ENCODE measurements around the gene LHX3. TPM values are rescaled to one million over a fixed set of nuclear protein-coding genes. Genes with fewer than 3 reads are reported as not detected.

Gene LHX3
- total and polyA plus RNA-seq, 2 donors (not counting 1 experiment from before 2014, with no cell fraction given) = 0.07 to 0.30 TPM

DNA sequence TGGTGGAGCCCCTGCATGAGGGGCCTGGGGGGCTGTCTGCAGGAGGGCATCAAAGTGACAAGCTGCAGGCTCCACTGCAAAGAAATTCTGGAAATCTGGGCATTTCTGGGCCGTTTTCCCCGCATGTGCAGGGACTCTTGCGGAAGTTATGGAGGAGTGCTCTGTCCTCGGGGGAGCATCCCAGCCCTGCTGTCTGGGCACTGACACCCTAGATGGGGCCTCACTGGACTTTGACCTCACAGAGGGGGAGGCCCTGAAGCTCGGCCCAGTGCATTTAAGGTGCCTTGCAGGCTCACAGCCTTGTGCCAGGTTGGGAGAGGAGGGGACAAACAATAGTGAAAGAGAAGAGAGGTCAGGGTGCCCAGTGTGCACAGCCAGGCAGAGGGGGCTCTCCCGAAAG, 35.4 kb downstream of the LHX3 start:
- H3K27ac ChIP-seq (ENCODE audit: low read length in 2 of 2) = no peak overlapping the region
- H3K4me3 Mint-ChIP-seq = no peak overlapping the region
- intact Hi-C loops (cut with micrococcal nuclease) = no loop called here
- H3K4me1 Mint-ChIP-seq = peaks cover 11% of the 10 kb centered on the region
- peaks cover 0 to 35% (median 3%) of the 10 kb centered on the region in 4 experiments for H3K27me3 ChIP-seq (replicated peaks in 1 of 4; ENCODE audit: control extremely low read depth in 1 of 4, control insufficient read depth in 3 of 4, insufficient read depth in 4 of 4, low read length in 3 of 4)
- H3K27me3 Mint-ChIP-seq = peaks cover 26% of the 10 kb centered on the region
- no peak overlapping the region for H3K9ac ChIP-seq (ENCODE audit: low read length)
- H3K4me1 ChIP-seq (ENCODE audit: control insufficient read depth in 2 of 2, insufficient read depth in 2 of 2, low read length in 2 of 2) = peaks cover 0 to 15% of the 10 kb centered on the region in 2 donors
- ChIA-PET POLR2A (interaction anchor here (0.6 kb wide), 1 partner anchor 43 kb away, joined by 9 read pairs; no protein-coding TSS in a partner anchor), CTCF (interaction anchor here (1.3 to 8.7 kb wide), 8 partner anchors 23 to 194 kb away, joined by 4 to 103 read pairs (median 10); partner anchors contain the start of gene DNLZ)
- no peak for TF ChIP-seq EZH2 (IDR thresholded peaks at IDR 0.05; ENCODE audit: borderline replicate concordance, insufficient read depth, low read depth, low read length, poor library complexity, severe bottlenecking)
- TF ChIP-seq, protein P1, sequence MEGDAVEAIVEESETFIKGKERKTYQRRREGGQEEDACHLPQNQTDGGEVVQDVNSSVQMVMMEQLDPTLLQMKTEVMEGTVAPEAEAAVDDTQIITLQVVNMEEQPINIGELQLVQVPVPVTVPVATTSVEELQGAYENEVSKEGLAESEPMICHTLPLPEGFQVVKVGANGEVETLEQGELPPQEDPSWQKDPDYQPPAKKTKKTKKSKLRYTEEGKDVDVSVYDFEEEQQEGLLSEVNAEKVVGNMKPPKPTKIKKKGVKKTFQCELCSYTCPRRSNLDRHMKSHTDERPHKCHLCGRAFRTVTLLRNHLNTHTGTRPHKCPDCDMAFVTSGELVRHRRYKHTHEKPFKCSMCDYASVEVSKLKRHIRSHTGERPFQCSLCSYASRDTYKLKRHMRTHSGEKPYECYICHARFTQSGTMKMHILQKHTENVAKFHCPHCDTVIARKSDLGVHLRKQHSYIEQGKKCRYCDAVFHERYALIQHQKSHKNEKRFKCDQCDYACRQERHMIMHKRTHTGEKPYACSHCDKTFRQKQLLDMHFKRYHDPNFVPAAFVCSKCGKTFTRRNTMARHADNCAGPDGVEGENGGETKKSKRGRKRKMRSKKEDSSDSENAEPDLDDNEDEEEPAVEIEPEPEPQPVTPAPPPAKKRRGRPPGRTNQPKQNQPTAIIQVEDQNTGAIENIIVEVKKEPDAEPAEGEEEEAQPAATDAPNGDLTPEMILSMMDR (IDR thresholded peaks at IDR 0.05) = no peak
- no peak overlapping the region for H3K4me3 ChIP-seq (ENCODE audit: control extremely low read depth in 1 of 5, extremely low read depth in 1 of 5, insufficient read depth in 1 of 5, low read depth in 2 of 5, low read length in 4 of 5)
- no peaks in the 10 kb centered on the region for H3K79me2 ChIP-seq (ENCODE audit: control insufficient read depth, insufficient read depth, low read length)
- H3K27ac Mint-ChIP-seq = peak overlapping the region; percentile 41
- no peaks in the 10 kb centered on the region for H4K20me1 ChIP-seq (ENCODE audit: control insufficient read depth, insufficient read depth, low read length, poor library complexity, severe bottlenecking)
- 80% methylated on average over 5 of the region's 6 CpGs for WGBS (ENCODE audit: insufficient coverage)
- H3K4me2 ChIP-seq (replicated peaks; ENCODE audit: low read depth, low read length, poor library complexity, severe bottlenecking) = no peak overlapping the region
- H3K9me3 Mint-ChIP-seq (ENCODE audit: insufficient read depth) = no peaks in the 10 kb centered on the region
- H2AFZ ChIP-seq (ENCODE audit: insufficient read depth, low read depth, low read length, poor library complexity, severe bottlenecking) = no peak overlapping the region
- DNase-seq (no peak), ATAC-seq (ENCODE audit: low read depth) (no peak)
- H3K36me3 ChIP-seq (replicated peaks in 1 of 2; ENCODE audit: control extremely low read depth in 1 of 2, control insufficient read depth in 1 of 2, extremely low read depth in 1 of 2, insufficient read depth in 2 of 2, low read length in 1 of 2) = no peaks in the 10 kb centered on the region
- H3K9me3 ChIP-seq (ENCODE audit: control extremely low read depth in 1 of 3, control insufficient read depth in 2 of 3, insufficient read depth in 1 of 3, low read length in 2 of 3) = peaks cover 0 to under 1% (median 0%) of the 10 kb centered on the region in 3 donors

DNA sequence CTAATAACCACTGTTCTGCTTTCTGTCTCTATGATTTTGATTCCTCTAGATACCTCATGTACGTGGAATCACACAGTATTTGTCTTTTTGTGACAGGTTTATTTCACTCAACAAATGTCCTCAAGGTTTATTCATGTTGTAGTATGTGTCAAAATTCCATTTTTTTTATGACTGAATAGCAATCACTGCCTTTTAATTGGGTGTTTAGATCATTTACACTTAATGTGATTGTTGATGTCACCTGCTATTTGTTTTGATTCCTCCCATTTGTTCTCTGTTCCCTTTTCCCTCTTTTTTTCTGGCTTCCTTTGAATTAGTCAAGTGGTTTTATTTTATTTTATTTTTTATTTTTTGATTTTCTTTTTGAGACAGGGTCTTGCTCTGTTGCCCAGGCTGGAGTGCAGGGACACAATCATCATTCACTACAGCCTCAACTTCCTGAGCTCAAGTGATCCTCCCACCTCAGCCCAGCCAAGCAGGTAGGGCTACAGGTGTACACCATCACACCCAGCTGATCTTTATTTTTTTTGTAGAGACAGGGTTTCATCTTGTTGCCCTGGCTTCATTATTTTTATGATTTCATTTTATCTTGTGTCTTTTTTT, 41.6 kb downstream of the LHX3 start:
- intact Hi-C loops (cut with micrococcal nuclease) = no loop called here

More for the DNA sequence above, 41.6 kb downstream of the LHX3 start:
- H3K27ac Mint-ChIP-seq = no peak overlapping the region
- H3K4me3 Mint-ChIP-seq = no peak overlapping the region
- Histone ChIP-seq H3K79me2 (ENCODE audit: control insufficient read depth, insufficient read depth, low read length) (no peaks in the 10 kb centered on the region), H2AFZ (ENCODE audit: insufficient read depth, low read depth, low read length, poor library complexity, severe bottlenecking) (no peak overlapping the region), H3K4me1 (ENCODE audit: control insufficient read depth in 2 of 2, insufficient read depth in 2 of 2, low read length in 2 of 2) (no peaks in the 10 kb centered on the region), H3K9me3 (ENCODE audit: control extremely low read depth in 1 of 3, control insufficient read depth in 2 of 3, insufficient read depth in 1 of 3, low read length in 2 of 3) (peaks cover 2 to 8% (median 2%) of the 10 kb centered on the region in 3 donors), H3K9ac (ENCODE audit: low read length) (no peak overlapping the region), H4K20me1 (ENCODE audit: control insufficient read depth, insufficient read depth, low read length, poor library complexity, severe bottlenecking) (no peaks in the 10 kb centered on the region), H3K4me3 (ENCODE audit: control extremely low read depth in 1 of 5, extremely low read depth in 1 of 5, insufficient read depth in 1 of 5, low read depth in 2 of 5, low read length in 4 of 5) (no peak overlapping the region), H3K4me2 (replicated peaks; ENCODE audit: low read depth, low read length, poor library complexity, severe bottlenecking) (no peak overlapping the region), H3K27me3 (replicated peaks in 1 of 4; ENCODE audit: control extremely low read depth in 1 of 4, control insufficient read depth in 3 of 4, insufficient read depth in 4 of 4, low read length in 3 of 4) (no peaks in the 10 kb centered on the region), H3K36me3 (replicated peaks in 1 of 2; ENCODE audit: control extremely low read depth in 1 of 2, control insufficient read depth in 1 of 2, extremely low read depth in 1 of 2, insufficient read depth in 2 of 2, low read length in 1 of 2) (no peaks in the 10 kb centered on the region), H3K27ac (ENCODE audit: low read length in 2 of 2) (no peak overlapping the region)
- WGBS (ENCODE audit: insufficient coverage) = no CpG with 5 or more reads among the region's 1 CpG
- ChIA-PET POLR2A (no interaction called here), CTCF (interaction anchor here (0.7 to 1.0 kb wide), 3 partner anchors 195 to 1517 kb away, joined by 3 to 5 read pairs (median 3); no protein-coding TSS in a partner anchor)
- no peak for DNase-seq
- peaks cover 3% of the 10 kb centered on the region for H3K9me3 Mint-ChIP-seq (ENCODE audit: insufficient read depth)
- TF ChIP-seq, protein P1 (IDR thresholded peaks at IDR 0.05) = no peak
- no peaks in the 10 kb centered on the region for H3K4me1 Mint-ChIP-seq
- ATAC-seq (ENCODE audit: low read depth) = no peak
- H3K27me3 Mint-ChIP-seq = peaks cover 13% of the 10 kb centered on the region

Measured in B cell (primary cell).